Measurements from ENCODE around the gene DLX3.

Gene DLX3

GRCh38 chr17:49984283-49984682 lies 10.7 kb downstream of the DLX3 start:
- H3K4me3 ChIP-seq (ENCODE audit: low read depth, low read length): no peak overlapping the region
- no peak for TF ChIP-seq CTCF (IDR thresholded peaks at IDR 0.05; ENCODE audit: low read depth, low read length)
- in situ Hi-C loops (cut with HindIII; ENCODE audit: low sequenced_read_pairs): no loop called here
- DNase-seq (ENCODE audit: low read depth, low spot score): no peak

GRCh38 chr17:49980703-49981197 lies 14.3 kb downstream of the DLX3 start:
- TF ChIP-seq CTCF (IDR thresholded peaks at IDR 0.05; ENCODE audit: low read depth, low read length): no peak
- no peak for DNase-seq (ENCODE audit: low read depth, low spot score)
- in situ Hi-C loops (cut with HindIII; ENCODE audit: low sequenced_read_pairs): no loop called here
- H3K4me3 ChIP-seq (ENCODE audit: low read depth, low read length): no peak overlapping the region

GRCh38 chr17:49979748-49980479 lies 15.1 kb downstream of the DLX3 start:
- no peak for TF ChIP-seq CTCF (IDR thresholded peaks at IDR 0.05; ENCODE audit: low read depth, low read length)
- in situ Hi-C loops (cut with HindIII; ENCODE audit: low sequenced_read_pairs): no loop called here
- no peak for DNase-seq (ENCODE audit: low read depth, low spot score)

GRCh38 chr17:49978501-49978900 lies 16.5 kb downstream of the DLX3 start:
- in situ Hi-C loops (cut with HindIII; ENCODE audit: low sequenced_read_pairs): no loop called here
- no peak for DNase-seq (ENCODE audit: low read depth, low spot score)
- no peak for TF ChIP-seq CTCF (IDR thresholded peaks at IDR 0.05; ENCODE audit: low read depth, low read length)
- no peak overlapping the region for H3K4me3 ChIP-seq (ENCODE audit: low read depth, low read length)

More at GRCh38 chr17:49979748-49980479, 15.1 kb downstream of the DLX3 start:
- no peak overlapping the region for H3K4me3 ChIP-seq (ENCODE audit: low read depth, low read length)

- no peak for DNase-seq (ENCODE audit: low read depth, low spot score)
- no peak overlapping the region for H3K4me3 ChIP-seq (ENCODE audit: low read depth, low read length)
- in situ Hi-C loops (cut with HindIII; ENCODE audit: low sequenced_read_pairs): no loop called here
- no peak for TF ChIP-seq CTCF (IDR thresholded peaks at IDR 0.05; ENCODE audit: low read depth, low read length)
Measured at GRCh38 chr17:49977463-49978389, 17.3 kb downstream of the DLX3 start.

GRCh38 chr17:49976828-49977202 lies 18.2 kb downstream of the DLX3 start:
- DNase-seq (ENCODE audit: low read depth, low spot score): no peak
- no peak for TF ChIP-seq CTCF (IDR thresholded peaks at IDR 0.05; ENCODE audit: low read depth, low read length)
- H3K4me3 ChIP-seq (ENCODE audit: low read depth, low read length): no peak overlapping the region
- in situ Hi-C loops (cut with HindIII; ENCODE audit: low sequenced_read_pairs): no loop called here

All from astrocyte of the spinal cord (primary cell).